Gastroesophageal sphincter (tissue), 3 donors: ENCODE results near the gene TK2.

Source experiments
- EP300 ChIP-seq: sonication (generic); formaldehyde crosslinking; IDR thresholded peaks from one replicate; pipeline ENCODE4 v1.6.1; 2017; ENCODE audit warnings: antibody characterized with exemption, mild to moderate bottlenecking
- POLR2A ChIP-seq, 2 donors: fragments of 450-650 bp; IDR thresholded peaks; one replicate each; pipeline ENCODE4 v1.6.1; 2017; ENCODE audit warnings: antibody characterized with exemption in 2 of 2, mild to moderate bottlenecking in 2 of 2, moderate library complexity in 1 of 2
- POLR2AphosphoS5 ChIP-seq: sonication (generic); formaldehyde crosslinking; IDR thresholded peaks from one replicate; pipeline ENCODE4 v1.6.1; 2017; ENCODE audit warnings: antibody characterized with exemption
- TF ChIP-seq, protein P1 (sequence below), 4 experiments: fragments of 200-600 bp in 2 of 4; fragments of 450-650 bp in 2 of 4; sonication (generic) in 1 of 4; IDR thresholded peaks; one replicate each; pipeline ENCODE4 v1.5.1; 2017 to 2019; ENCODE audit warnings: antibody characterized with exemption in 4 of 4, mild to moderate bottlenecking in 2 of 4, moderate library complexity in 2 of 4

DNA sequence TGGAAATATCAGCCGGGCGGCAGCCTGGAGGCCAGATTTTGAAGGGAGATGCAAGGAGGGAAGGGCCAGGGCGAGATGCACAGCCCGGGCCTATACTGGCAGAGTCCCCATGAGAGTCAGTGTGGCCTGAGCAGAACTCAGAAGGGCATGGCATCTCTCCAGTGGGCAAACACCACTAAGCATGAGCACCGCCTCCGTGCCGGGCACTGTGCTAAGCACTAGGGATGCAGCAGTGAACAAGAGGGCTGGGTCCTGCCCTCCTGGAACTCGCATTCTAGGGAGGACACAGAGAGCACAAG is 33.5 kb downstream of the TK2 start:
- TF ChIP-seq POLR2AphosphoS5 (no peak), EP300 (no peak), POLR2A (IDR thresholded peaks at IDR 0.05) (no peak)
- TF ChIP-seq, protein P1, sequence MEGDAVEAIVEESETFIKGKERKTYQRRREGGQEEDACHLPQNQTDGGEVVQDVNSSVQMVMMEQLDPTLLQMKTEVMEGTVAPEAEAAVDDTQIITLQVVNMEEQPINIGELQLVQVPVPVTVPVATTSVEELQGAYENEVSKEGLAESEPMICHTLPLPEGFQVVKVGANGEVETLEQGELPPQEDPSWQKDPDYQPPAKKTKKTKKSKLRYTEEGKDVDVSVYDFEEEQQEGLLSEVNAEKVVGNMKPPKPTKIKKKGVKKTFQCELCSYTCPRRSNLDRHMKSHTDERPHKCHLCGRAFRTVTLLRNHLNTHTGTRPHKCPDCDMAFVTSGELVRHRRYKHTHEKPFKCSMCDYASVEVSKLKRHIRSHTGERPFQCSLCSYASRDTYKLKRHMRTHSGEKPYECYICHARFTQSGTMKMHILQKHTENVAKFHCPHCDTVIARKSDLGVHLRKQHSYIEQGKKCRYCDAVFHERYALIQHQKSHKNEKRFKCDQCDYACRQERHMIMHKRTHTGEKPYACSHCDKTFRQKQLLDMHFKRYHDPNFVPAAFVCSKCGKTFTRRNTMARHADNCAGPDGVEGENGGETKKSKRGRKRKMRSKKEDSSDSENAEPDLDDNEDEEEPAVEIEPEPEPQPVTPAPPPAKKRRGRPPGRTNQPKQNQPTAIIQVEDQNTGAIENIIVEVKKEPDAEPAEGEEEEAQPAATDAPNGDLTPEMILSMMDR (IDR thresholded peaks at IDR 0.05) = no peak
